ENCODE data around the gene AKNAD1.

GRCh38 chr1:108897865-108898720 lies 41.2 kb upstream of the AKNAD1 start:
- no peak for TF ChIP-seq EZH2 (IDR thresholded peaks at IDR 0.05; ENCODE audit: insufficient read depth, poor library complexity, severe bottlenecking)
- TF ChIP-seq EZH2phosphoT487 (IDR thresholded peaks at IDR 0.05; ENCODE audit: insufficient read depth, low read depth): no peak

All from GM23248 (cell line).